Endothelial cell of umbilical vein (primary cell): Measurements from ENCODE around the gene PHOSPHO1. TPM values are rescaled to one million over a fixed set of nuclear protein-coding genes. Genes with fewer than 3 reads are reported as not detected.

Source experiments
- BruUV-seq: library from RNA; stranded (reverse); fragments of 400-500 nt; replicated peaks from 2 replicates; lab custom pipeline; 2021; lab: Mats Ljungman, UMichigan
- CTCF ChIA-PET: fragments of 300-600, 350-600 bp; sonication (Branson Sonifier 250); formaldehyde crosslinking; loops from one replicate; lab custom pipeline; 2021; ENCODE audit warnings: antibody characterized with exemption, inconsistent platforms; lab: Charles Lee
- POLR2A ChIA-PET: fragments of 300-600, 350-600 bp; sonication (Branson Sonifier 250); formaldehyde crosslinking; loops from one replicate; lab custom pipeline; 2021; ENCODE audit warnings: antibody characterized with exemption, inconsistent platforms; lab: Charles Lee
- DNase-seq: peaks from one replicate; pipeline ENCODE4 v3.0.0-alpha.2; 2011; ENCODE audit warnings: low read depth, low spot score
- FAIRE-seq: peaks from 2 replicates; lab custom pipeline; 2011; peaks lifted over from hg19 to GRCh38; lab: Jason Lieb, UNC
- H2AFZ ChIP-seq: 2 replicates; pipeline ENCODE4 v1.6.0; 2012; ENCODE audit warnings: low read depth, low read length, control low read depth, inconsistent platforms
- H3K27ac ChIP-seq: 2 replicates; pipeline ENCODE4 v1.5.1; 2011; ENCODE audit warnings: low read depth, mild to moderate bottlenecking, control low read depth, low read length, moderate library complexity; ENCODE audit not compliant: insufficient read depth
- H3K27me3 ChIP-seq, 2 experiments: 2 replicates each; pipeline versions ENCODE4 v1.6.0 to v1.6.1; 2011; ENCODE audit warnings: low read length in 2 of 2, mixed read lengths in 1 of 2; ENCODE audit not compliant: control insufficient read depth in 2 of 2, insufficient read depth in 2 of 2
- H3K36me3 ChIP-seq, 2 experiments: 2 replicates in 1 of 2; 3 replicates in 1 of 2; pipeline ENCODE4 v1.5.1; 2011; ENCODE audit warnings: low read length in 2 of 2, mild to moderate bottlenecking in 1 of 2, moderate library complexity in 1 of 2; ENCODE audit not compliant: control insufficient read depth in 2 of 2, insufficient read depth in 2 of 2; ENCODE audit errors: extremely low read depth in 1 of 2
- H3K4me1 ChIP-seq: 3 replicates; pipeline ENCODE4 v1.5.1; 2011; ENCODE audit warnings: mild to moderate bottlenecking, low read length; ENCODE audit not compliant: control insufficient read depth, insufficient read depth; ENCODE audit errors: extremely low read depth
- H3K4me2 ChIP-seq: 2 replicates; pipeline ENCODE4 v1.6.1; 2011; ENCODE audit warnings: low read length, control low read depth, mixed read lengths; ENCODE audit not compliant: insufficient read depth
- H3K4me3 ChIP-seq, 3 experiments: fragments of 200-600 bp in 1 of 3; sonication (generic), shearing (Covaris generic) in 1 of 3; replicated peaks in 1 of 3; 2 replicates each; pipeline ENCODE4 v1.5.1; 2011 to 2016; ENCODE audit warnings: control low read depth in 3 of 3, low read length in 3 of 3, mild to moderate bottlenecking in 2 of 3, inconsistent platforms in 1 of 3, low read depth in 1 of 3, moderate library complexity in 1 of 3; ENCODE audit not compliant: insufficient read depth in 1 of 3
- H3K79me2 ChIP-seq: 2 replicates; pipeline ENCODE4 v1.6.0; 2012; ENCODE audit warnings: low read length, inconsistent platforms; ENCODE audit not compliant: control insufficient read depth, insufficient read depth
- H3K9ac ChIP-seq: replicated peaks from 2 replicates; pipeline ENCODE3; 2011; ENCODE audit warnings: low read length, control low read depth; ENCODE audit not compliant: insufficient read depth; ENCODE audit errors: extremely low read depth
- H3K9me1 ChIP-seq: replicated peaks from 3 replicates; pipeline ENCODE4 v1.6.0; 2011; ENCODE audit warnings: mild to moderate bottlenecking, low read length; ENCODE audit not compliant: control insufficient read depth, insufficient read depth; ENCODE audit errors: extremely low read depth
- H3K9me3 ChIP-seq: replicated peaks from 2 replicates; pipeline ENCODE4 v1.5.1; 2012; ENCODE audit warnings: low read length, inconsistent platforms; ENCODE audit not compliant: control insufficient read depth, insufficient read depth
- H4K20me1 ChIP-seq: replicated peaks from 2 replicates; pipeline ENCODE3; 2011; ENCODE audit warnings: mild to moderate bottlenecking, low read length; ENCODE audit not compliant: control insufficient read depth, insufficient read depth; ENCODE audit errors: extremely low read depth
- CTCF ChIP-seq, 2 donors: IDR thresholded peaks; 1 replicate in 1 of 2; 2 replicates in 1 of 2; pipeline ENCODE4 v1.5.1; 2011; ENCODE audit warnings: low read length in 2 of 2, mild to moderate bottlenecking in 2 of 2, moderate library complexity in 2 of 2, control low read depth in 1 of 2, inconsistent platforms in 1 of 2, low read depth in 1 of 2; ENCODE audit not compliant: insufficient read depth in 1 of 2; ENCODE audit errors: extremely low read depth in 1 of 2
- EZH2 ChIP-seq: IDR thresholded peaks from 2 replicates; pipeline ENCODE4 v1.6.1; 2012; ENCODE audit warnings: borderline replicate concordance, low read depth, mild to moderate bottlenecking, moderate library complexity, low read length, inconsistent platforms; ENCODE audit not compliant: severe bottlenecking
- FOS ChIP-seq: IDR thresholded peaks from 2 replicates; pipeline ENCODE4 v1.6.1; 2011; ENCODE audit warnings: mild to moderate bottlenecking, low read length, moderate library complexity, borderline replicate concordance; ENCODE audit not compliant: insufficient read depth
- GATA2 ChIP-seq: IDR thresholded peaks from 2 replicates; pipeline ENCODE4 v1.7.0; 2011; ENCODE audit warnings: low read depth, mild to moderate bottlenecking, moderate library complexity, mixed read lengths, low read length; ENCODE audit not compliant: insufficient read length, insufficient read depth
- JUN ChIP-seq: IDR thresholded peaks from 2 replicates; pipeline ENCODE4 v1.6.1; 2011; ENCODE audit warnings: borderline replicate concordance, low read depth; ENCODE audit not compliant: insufficient read length, insufficient read depth
- MYC ChIP-seq: IDR thresholded peaks from one replicate; pipeline ENCODE4 v1.6.1; 2011; ENCODE audit warnings: mild to moderate bottlenecking, low read depth, low read length
- POLR2A ChIP-seq: IDR thresholded peaks from 2 replicates; pipeline ENCODE4 v1.6.1; 2012; ENCODE audit warnings: low read depth, mild to moderate bottlenecking, control low read depth, low read length
- POLR2AphosphoS5 ChIP-seq: IDR thresholded peaks from 2 replicates; pipeline ENCODE4 v1.6.1; 2012; ENCODE audit warnings: low read depth, mild to moderate bottlenecking, control low read depth, low read length, moderate library complexity; ENCODE audit not compliant: insufficient read depth
- dilution Hi-C: fragments of 300-500 bp; cut with MboI; formaldehyde crosslinking; loops from one replicate; pipeline ENCODE4 v1.15.0; 2019; ENCODE audit warnings: low sequenced_read_pairs; ENCODE audit not compliant: extremely low pct_ligation_motif_present
- intact Hi-C: fragments of 100-400 bp; cut with micrococcal nuclease; formaldehyde crosslinking; loops from one replicate; pipeline ENCODE4 v1.10.0; 2022
- polyA plus RNA-seq, 4 experiments: library from polyadenylated mRNA; depleted of rRNA in 3 of 4; stranded (reverse) in 3 of 4; unstranded in 1 of 4; fragments of >200 nt; gene quantifications; 2 replicates each; pipeline versions ENCODE4 v1.2.1 to v1.2.3, GENCODE V29; 2011 to 2012; ENCODE audit warnings: missing spikeins in 1 of 4
- total RNA-seq: library from RNA; stranded (reverse); gene quantifications from 2 replicates; pipeline ENCODE4 v1.2.3, GENCODE V29; 2021
- TF ChIP-seq, protein P1 (sequence below): IDR thresholded peaks from 2 replicates; pipeline ENCODE4 v1.6.1; 2011; ENCODE audit not compliant: insufficient read depth, insufficient read length

PHOSPHO1 gene
- total and polyA plus RNA-seq, 2 donors (not counting 3 experiments of a cell fraction or from before 2014, with no cell fraction given): 0.23 TPM; not detected in 1

- no peaks in the 10 kb centered on the region for H3K27me3 ChIP-seq
- FAIRE-seq: no peak
- ChIA-PET CTCF (interaction anchor here (1.1 to 15.9 kb wide), 5 partner anchors 11 to 93 kb away, joined by 8 to 212 read pairs (median 10); partner anchors contain the start of genes ABI3, GNGT2 and PHOSPHO1), POLR2A (interaction anchor here (0.6 kb wide), 1 partner anchor 534 kb away, joined by 3 read pairs; no protein-coding TSS in a partner anchor)
- no peak overlapping the region for H3K4me2 ChIP-seq
- TF ChIP-seq CTCF (IDR thresholded peaks at IDR 0.05; ENCODE audit: extremely low read depth in 1 of 2, insufficient read depth in 1 of 2, low read depth in 1 of 2, low read length in 2 of 2): no peak
- TF ChIP-seq POLR2AphosphoS5: no peak
- TF ChIP-seq POLR2A: no peak
- no peak for TF ChIP-seq JUN
- TF ChIP-seq EZH2: no peak
- TF ChIP-seq, protein P1, sequence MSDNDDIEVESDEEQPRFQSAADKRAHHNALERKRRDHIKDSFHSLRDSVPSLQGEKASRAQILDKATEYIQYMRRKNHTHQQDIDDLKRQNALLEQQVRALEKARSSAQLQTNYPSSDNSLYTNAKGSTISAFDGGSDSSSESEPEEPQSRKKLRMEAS: no peak
- TF ChIP-seq GATA2: no peak
- TF ChIP-seq MYC: no peak
- TF ChIP-seq FOS: no peak
- no peaks in the 10 kb centered on the region for H3K9me1 ChIP-seq
- H3K4me3 ChIP-seq: no peak overlapping the region
- intact Hi-C loops (no loop called here), dilution Hi-C loops (no loop called here)
- no peaks in the 10 kb centered on the region for H3K9me3 ChIP-seq
- H4K20me1 ChIP-seq: no peaks in the 10 kb centered on the region
- H3K9ac ChIP-seq: no peak overlapping the region
- H3K36me3 ChIP-seq: no peaks in the 10 kb centered on the region
- no TSS peak for BruUV-seq
- peaks cover 20% of the 10 kb centered on the region for H3K4me1 ChIP-seq
- H3K27ac ChIP-seq: no peak overlapping the region
- H2AFZ ChIP-seq: no peak overlapping the region
- H3K79me2 ChIP-seq: no peaks in the 10 kb centered on the region
- no peak for DNase-seq
Measured at GRCh38 chr17:49198211-49198610, 32.4 kb downstream of the PHOSPHO1 start.
